H1 (cell line): ENCODE results near the gene DLAT. TPM values are rescaled to one million over a fixed set of nuclear protein-coding genes. Genes with fewer than 3 reads are reported as not detected.
"Not testable (repeated sequence)": the region's sequence is repeated elsewhere in the genome, so short reads cannot be mapped to it uniquely, and the experiment has no call there.

Source experiments
- CTCF ChIA-PET: fragments of 300-600 bp; sonication (Branson Sonifier 250); formaldehyde crosslinking; loops from one replicate; lab custom pipeline; 2021; ENCODE audit not compliant: partially characterized antibody; lab: Charles Lee
- POLR2A ChIA-PET: fragments of 300-600 bp; sonication (Branson Sonifier 250); formaldehyde crosslinking; loops from one replicate; lab custom pipeline; 2021; ENCODE audit warnings: inconsistent platforms; ENCODE audit not compliant: partially characterized antibody; lab: Charles Lee
- DNase-seq, 2 experiments: peaks; one replicate each; pipeline versions ENCODE4 v3.0.0 to v3.0.0-alpha.2; 2010 to 2022; ENCODE audit warnings: low spot score in 2 of 2, low read depth in 1 of 2, mixed read lengths in 1 of 2
- FAIRE-seq: peaks from 2 replicates; lab custom pipeline; 2011; peaks lifted over from hg19 to GRCh38; lab: Jason Lieb, UNC
- H2AFZ ChIP-seq: 2 replicates; pipeline ENCODE4 v1.8.1; 2012; ENCODE audit warnings: low read length, inconsistent platforms
- H2AK5ac ChIP-seq: 2 replicates; pipeline ENCODE4 v1.6.1; 2013; ENCODE audit warnings: low read depth, low read length
- H2BK120ac ChIP-seq: replicated peaks from 2 replicates; pipeline ENCODE3; 2013; ENCODE audit warnings: low read depth, low read length, inconsistent platforms
- H2BK12ac ChIP-seq: 2 replicates; pipeline ENCODE4 v1.6.1; 2013; ENCODE audit warnings: low read depth, low read length
- H2BK15ac ChIP-seq: 2 replicates; pipeline ENCODE4 v1.6.1; 2013; ENCODE audit warnings: low read length
- H2BK20ac ChIP-seq: 2 replicates; pipeline ENCODE4 v1.6.1; 2013; ENCODE audit warnings: low read length
- H2BK5ac ChIP-seq: 2 replicates; pipeline ENCODE4 v1.6.1; 2013; ENCODE audit warnings: low read depth, low read length
- H3K14ac ChIP-seq: 2 replicates; pipeline ENCODE4 v1.6.1; 2013; ENCODE audit warnings: inconsistent platforms; ENCODE audit not compliant: insufficient read length
- H3K18ac ChIP-seq: 2 replicates; pipeline ENCODE4 v1.6.1; 2013; ENCODE audit warnings: low read length; ENCODE audit errors: extremely low read depth
- H3K23ac ChIP-seq: 2 replicates; pipeline ENCODE4 v1.6.1; 2013; ENCODE audit warnings: inconsistent platforms; ENCODE audit not compliant: insufficient read length
- H3K23me2 ChIP-seq: 2 replicates; pipeline ENCODE4 v1.6.1; 2013; ENCODE audit warnings: low read depth, low read length
- H3K27ac ChIP-seq: 2 replicates; pipeline ENCODE4 v1.6.1; 2011; ENCODE audit warnings: low read depth, low read length, inconsistent platforms
- H3K27me3 ChIP-seq, 4 experiments: replicated peaks in 1 of 4; 1 replicate in 1 of 4; 2 replicates in 3 of 4; pipeline versions ENCODE4 v1.6.1 to v1.8.1; 2011 to 2013; ENCODE audit warnings: low read length in 3 of 4, mild to moderate bottlenecking in 3 of 4, inconsistent platforms in 2 of 4, mixed read lengths in 2 of 4, moderate library complexity in 1 of 4; ENCODE audit not compliant: control insufficient read depth in 3 of 4, insufficient read depth in 3 of 4; ENCODE audit errors: extremely low read depth in 1 of 4
- H3K36me3 ChIP-seq, 4 experiments: 2 replicates each; pipeline versions ENCODE4 v1.6.1 to v1.8.1; 2011 to 2013; ENCODE audit warnings: mild to moderate bottlenecking in 4 of 4, low read length in 3 of 4, moderate library complexity in 2 of 4, control low read depth in 1 of 4, inconsistent platforms in 1 of 4; ENCODE audit not compliant: insufficient read depth in 4 of 4, control insufficient read depth in 2 of 4
- H3K4ac ChIP-seq: replicated peaks from 2 replicates; pipeline ENCODE3; 2013; ENCODE audit warnings: low read length, low read depth, mixed read lengths, inconsistent platforms; ENCODE audit not compliant: insufficient read length
- H3K4me1 ChIP-seq, 4 experiments: replicated peaks in 1 of 4; 1 replicate in 1 of 4; 2 replicates in 3 of 4; pipeline versions ENCODE4 v1.6.1 to v1.8.1; 2011 to 2013; ENCODE audit warnings: low read length in 3 of 4, inconsistent platforms in 2 of 4, mixed read lengths in 1 of 4; ENCODE audit not compliant: insufficient read depth in 4 of 4, control insufficient read depth in 3 of 4
- H3K4me2 ChIP-seq, 2 experiments: 2 replicates each; pipeline versions ENCODE4 v1.6.1 to v1.8.1; 2011 to 2013; ENCODE audit warnings: low read depth in 2 of 2, low read length in 2 of 2, control low read depth in 1 of 2, inconsistent platforms in 1 of 2, mild to moderate bottlenecking in 1 of 2; ENCODE audit not compliant: insufficient read depth in 1 of 2
- H3K4me3 ChIP-seq, 4 experiments: fragments of 200-600, 300-600 bp in 1 of 4; sonication (generic), shearing (Covaris generic), sonication (Bioruptor Twin) in 1 of 4; 2 replicates each; pipeline versions ENCODE4 v1.5.1 to v1.8.1; 2011 to 2016; ENCODE audit warnings: low read length in 4 of 4, low read depth in 3 of 4, control low read depth in 2 of 4, inconsistent platforms in 2 of 4, mild to moderate bottlenecking in 2 of 4, mixed read lengths in 1 of 4, moderate library complexity in 1 of 4; ENCODE audit not compliant: insufficient read depth in 2 of 4; ENCODE audit errors: extremely low read depth in 1 of 4
- H3K56ac ChIP-seq: replicated peaks from 2 replicates; pipeline ENCODE3; 2013; ENCODE audit warnings: low read depth, mild to moderate bottlenecking, mixed read lengths, low read length, inconsistent platforms; ENCODE audit not compliant: insufficient read length
- H3K79me1 ChIP-seq: 2 replicates; pipeline ENCODE4 v1.6.1; 2013; ENCODE audit warnings: low read depth, low read length, control low read depth
- H3K79me2 ChIP-seq, 2 experiments: 2 replicates each; pipeline versions ENCODE4 v1.6.1 to v1.8.1; 2012 to 2013; ENCODE audit warnings: low read length in 2 of 2, mild to moderate bottlenecking in 2 of 2, inconsistent platforms in 1 of 2; ENCODE audit not compliant: insufficient read depth in 2 of 2, control insufficient read depth in 1 of 2
- H3K9ac ChIP-seq, 4 experiments: replicated peaks in 1 of 4; 1 replicate in 1 of 4; 2 replicates in 3 of 4; pipeline versions ENCODE4 v1.6.1 to v1.8.1; 2011 to 2013; ENCODE audit warnings: low read depth in 3 of 4, low read length in 3 of 4, control low read depth in 2 of 4, mild to moderate bottlenecking in 2 of 4, moderate library complexity in 2 of 4, inconsistent platforms in 1 of 4; ENCODE audit errors: extremely low read depth in 1 of 4
- H3K9me3 ChIP-seq, 2 experiments: 2 replicates each; pipeline versions ENCODE4 v1.6.1 to v1.8.1; 2012 to 2013; ENCODE audit warnings: mild to moderate bottlenecking in 2 of 2, moderate library complexity in 2 of 2, control low read depth in 1 of 2, inconsistent platforms in 1 of 2, low read depth in 1 of 2, low read length in 1 of 2, mixed read lengths in 1 of 2; ENCODE audit not compliant: insufficient read depth in 2 of 2
- H4K20me1 ChIP-seq, 2 experiments: replicated peaks in 1 of 2; 2 replicates each; pipeline versions ENCODE3 to v1.8.1; 2011 to 2013; ENCODE audit warnings: inconsistent platforms in 2 of 2, low read length in 2 of 2, mild to moderate bottlenecking in 1 of 2; ENCODE audit not compliant: insufficient read depth in 2 of 2, control insufficient read depth in 1 of 2
- H4K5ac ChIP-seq: 2 replicates; pipeline ENCODE4 v1.6.1; 2013; ENCODE audit warnings: low read length, low read depth, mixed read lengths, inconsistent platforms; ENCODE audit not compliant: insufficient read length
- H4K8ac ChIP-seq: 2 replicates; pipeline ENCODE4 v1.8.0; 2013; ENCODE audit warnings: mild to moderate bottlenecking, moderate library complexity, low read length, inconsistent platforms; ENCODE audit not compliant: insufficient read depth; ENCODE audit errors: extremely low read depth
- H4K91ac ChIP-seq: replicated peaks from 2 replicates; pipeline ENCODE3; 2013; ENCODE audit warnings: low read length, mixed read lengths, inconsistent platforms; ENCODE audit not compliant: insufficient read length
- CTCF ChIP-seq, 3 experiments: IDR thresholded peaks; 1 replicate in 2 of 3; 2 replicates in 1 of 3; pipeline versions ENCODE4 v1.5.1 to v1.6.1; 2011; ENCODE audit warnings: low read length in 3 of 3, mild to moderate bottlenecking in 3 of 3, inconsistent platforms in 2 of 3, low read depth in 1 of 3, moderate library complexity in 1 of 3; ENCODE audit not compliant: insufficient read depth in 1 of 3; ENCODE audit errors: control extremely low read depth in 1 of 3
- RAD21 ChIP-seq, 2 experiments: IDR thresholded peaks in 1 of 2; conservative IDR thresholded peaks in 1 of 2; 2 replicates each; pipeline ENCODE4 v1.6.1; 2011; ENCODE audit warnings: low read depth in 2 of 2, low read length in 2 of 2, improper control_type of control experiment in 1 of 2, inconsistent platforms in 1 of 2, mild to moderate bottlenecking in 1 of 2, moderate library complexity in 1 of 2
- WGBS, 2 experiments: shearing (Covaris generic) in 1 of 2; methylation state at CpG; one replicate each; pipeline versions ENCODE4 v1.1.6 to v1.1.7; 2013 to 2015; ENCODE audit warnings: low lambda C conversion rate in 2 of 2, mixed read lengths in 2 of 2, inconsistent platforms in 1 of 2, low coverage in 1 of 2, missing lambda C conversion rate in 1 of 2; ENCODE audit not compliant: insufficient replicate concordance in 2 of 2, insufficient coverage in 1 of 2, insufficient read length in 1 of 2; ENCODE audit errors: extremely low coverage in 1 of 2, missing lambda C conversion rate in 1 of 2; 5-methylcytosine and 5-hydroxymethylcytosine counted together
- polyA plus RNA-seq, 7 experiments: library from polyadenylated mRNA; depleted of rRNA in 3 of 7; stranded (reverse) in 5 of 7; unstranded in 2 of 7; fragments of >200 nt in 5 of 7; fragments of 200-250 nt in 2 of 7; gene quantifications; 1 replicate in 5 of 7; 2 replicates in 1 of 7; 4 replicates in 1 of 7; pipeline versions ENCODE4 v1.2.1 to v1.2.3, GENCODE V29; 2011 to 2013; ENCODE audit warnings: missing spikeins in 2 of 7, mixed read lengths in 2 of 7
- total RNA-seq: library from RNA; stranded (reverse); fragmentation: NEBNext Ultra II Directional; extraction: Animal tissue kit (Norgen Biotek cat#: 25700); gene quantifications from 2 replicates; pipeline ENCODE4 v1.2.1, GENCODE V29; 2021

Gene DLAT
- total and polyA plus RNA-seq, 2 of the 8 experiments (the other 6 are each of a cell fraction or from before 2014, with no cell fraction given) = 23.1 to 66.2 TPM

- H3K27me3 ChIP-seq, H2BK12ac ChIP-seq, H3K23me2 ChIP-seq, POLR2A ChIA-PET, H3K27ac ChIP-seq, H3K4me1 ChIP-seq, H3K79me1 ChIP-seq, H4K8ac ChIP-seq, H3K4me3 ChIP-seq, H3K9me3 ChIP-seq, H2BK15ac ChIP-seq, H2BK5ac ChIP-seq, H2BK20ac ChIP-seq, H3K18ac ChIP-seq, H2AK5ac ChIP-seq, H2BK120ac ChIP-seq, H3K23ac ChIP-seq, H4K91ac ChIP-seq, H2AFZ ChIP-seq, H3K4me2 ChIP-seq, H3K4ac ChIP-seq, H3K14ac ChIP-seq, H4K5ac ChIP-seq, H3K9ac ChIP-seq, H3K79me2 ChIP-seq, DNase-seq, H3K56ac ChIP-seq, H4K20me1 ChIP-seq: not testable (repeated sequence)
- FAIRE-seq = peak; percentile 28
- H3K36me3 ChIP-seq = peaks cover 3 to 56% (median 24%) of the 10 kb centered on the region in 4 experiments; a peak in 7 of 8 replicates
- 85% methylated on average over 5 of the region's 5 CpGs; no CpG with 5 or more reads in 1 of the 2 experiments for WGBS, 2 experiments
- CTCF ChIA-PET = interaction anchor here (0.7 to 4.8 kb wide), 10 partner anchors 10 to 119 kb away, joined by 3 to 40 read pairs (median 5); partner anchors contain the start of gene DIXDC1
- peak in 2 of 3 experiments; percentile 37 to 38; a peak in 3 of 4 replicates for TF ChIP-seq CTCF (IDR thresholded peaks at IDR 0.05; ENCODE audit: control extremely low read depth in 1 of 3, insufficient read depth in 1 of 3, low read depth in 1 of 3, low read length in 3 of 3)
- peak; percentile 43 to 50 for TF ChIP-seq RAD21 (IDR thresholded peaks at IDR 0.05 in 1 of 2, conservative IDR thresholded peaks at IDR 0.05 in 1 of 2; ENCODE audit: low read depth in 2 of 2, low read length in 2 of 2)
Measured at GRCh38 chr11:111996669-111997068, 28.5 kb upstream of the DLAT start.
